Fibroblast of peridontal ligament (primary cell): ENCODE results near the gene PTOV1.

ENCODE experiments used
- DNase-seq: peaks from one replicate; pipeline ENCODE4 v3.0.0-alpha.2; 2010; ENCODE audit errors: extremely low read depth

Gene PTOV1

GRCh38 chr19:49888510-49888824 is 37.5 kb downstream of the PTOV1 start:
- DNase-seq = no peak

- DNase-seq = no peak
Observed at GRCh38 chr19:49889038-49889686, 38.2 kb downstream of the PTOV1 start.

GRCh38 chr19:49889687-49890348 is 38.9 kb downstream of the PTOV1 start:
- peak; percentile 36 for DNase-seq

- no peak for DNase-seq
Observed at GRCh38 chr19:49890349-49891311, 39.7 kb downstream of the PTOV1 start.

- no peak for DNase-seq
Observed at GRCh38 chr19:49891393-49891792, 40.4 kb downstream of the PTOV1 start.

- DNase-seq = no peak
Observed at GRCh38 chr19:49892716-49893115, 41.8 kb downstream of the PTOV1 start.

GRCh38 chr19:49894011-49894664 is 43.2 kb downstream of the PTOV1 start:
- no peak for DNase-seq

- no peak for DNase-seq
Observed at GRCh38 chr19:49894879-49895565, 44.1 kb downstream of the PTOV1 start.

- no peak for DNase-seq
Observed at GRCh38 chr19:49895566-49896297, 44.8 kb downstream of the PTOV1 start.

- DNase-seq = peak; percentile 17
Observed at GRCh38 chr19:49896863-49897621, 46.1 kb downstream of the PTOV1 start, which contains the start of gene IL4I1. Gene IL4I1 (minus strand): TSS chr19:49896887. CDS start chr19:49896160, 727 bp downstream.

GRCh38 chr19:49904136-49904535 is 53.2 kb downstream of the PTOV1 start:
- DNase-seq = no peak

GRCh38 chr19:49906879-49907564 is 56.1 kb downstream of the PTOV1 start:
- no peak for DNase-seq

- no peak for DNase-seq
Observed at GRCh38 chr19:49907745-49908446, 56.9 kb downstream of the PTOV1 start.

- no peak for DNase-seq
Observed at GRCh38 chr19:49908480-49909420, 57.8 kb downstream of the PTOV1 start.

GRCh38 chr19:49910179-49910578 is 59.2 kb downstream of the PTOV1 start:
- no peak for DNase-seq
